Brain microvascular endothelial cell (primary cell): ENCODE data around the gene DHCR7.

Experiments
- DNase-seq: peaks from one replicate; pipeline ENCODE4 v3.0.0-alpha.2; 2020
- H3K27ac ChIP-seq: fragments of 250-450 bp; sonication (Bioruptor Pico); 2 replicates; pipeline ENCODE4 v1.5.1; 2020; ENCODE audit warnings: mild to moderate bottlenecking, moderate library complexity
- H3K27me3 ChIP-seq: fragments of 250-450 bp; sonication (Bioruptor Pico); replicated peaks from 2 replicates; pipeline ENCODE4 v1.5.1; 2020; ENCODE audit warnings: mild to moderate bottlenecking
- H3K36me3 ChIP-seq: fragments of 250-450 bp; sonication (Bioruptor Pico); replicated peaks from 2 replicates; pipeline ENCODE4 v1.5.1; 2020; ENCODE audit warnings: mild to moderate bottlenecking
- H3K4me3 ChIP-seq: 2 replicates; pipeline ENCODE4 v1.5.1; 2011; ENCODE audit warnings: low read depth, mild to moderate bottlenecking, control low read depth, low read length, moderate library complexity
- CTCF ChIP-seq: IDR thresholded peaks from 2 replicates; pipeline ENCODE4 v1.5.1; 2011; ENCODE audit warnings: low read depth, mild to moderate bottlenecking, moderate library complexity, low read length, control low read depth, inconsistent platforms; ENCODE audit errors: missing control alignments
- in situ Hi-C: cut with HindIII; loops from 2 replicates; pipeline ENCODE4 v1.10.0; 2017; ENCODE audit warnings: low sequenced_read_pairs, low pct_ligation_motif_present

Gene DHCR7

GRCh38 chr11:71463331-71464211 is 15.4 kb upstream of the DHCR7 start:
- Histone ChIP-seq H3K27me3 (no peaks in the 10 kb centered on the region), H3K27ac (no peak overlapping the region), H3K4me3 (no peak overlapping the region), H3K36me3 (peaks cover 15% of the 10 kb centered on the region)
- in situ Hi-C loops, result no loop called here
- TF ChIP-seq CTCF, result no peak
- DNase-seq, result no peak

DNA sequence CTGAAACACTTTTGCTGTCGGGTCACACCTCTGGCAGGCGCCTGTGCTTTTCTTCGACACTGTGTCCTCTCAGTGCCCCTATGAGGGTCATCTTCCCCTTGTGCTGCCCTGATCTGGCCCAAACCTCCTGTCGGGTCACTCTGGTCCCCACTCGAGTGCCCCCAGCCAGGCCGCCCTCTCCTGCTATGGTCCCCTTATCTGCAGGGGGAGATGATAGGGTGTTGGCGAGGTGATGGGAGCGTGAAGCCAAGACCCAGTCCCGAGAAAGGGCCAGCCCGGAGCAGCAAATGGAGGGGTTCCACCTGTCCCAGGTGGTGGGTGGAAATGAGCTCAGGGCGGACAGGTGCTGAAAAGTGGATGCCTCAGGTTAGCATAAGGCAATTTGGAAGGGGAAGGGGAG is 14.5 kb upstream of the DHCR7 start:
- Histone ChIP-seq H3K27me3 (no peaks in the 10 kb centered on the region), H3K4me3 (no peak overlapping the region), H3K36me3 (peaks cover 22% of the 10 kb centered on the region), H3K27ac (no peak overlapping the region)
- TF ChIP-seq CTCF, result no peak
- no peak for DNase-seq
- in situ Hi-C loops, result no loop called here

DNA sequence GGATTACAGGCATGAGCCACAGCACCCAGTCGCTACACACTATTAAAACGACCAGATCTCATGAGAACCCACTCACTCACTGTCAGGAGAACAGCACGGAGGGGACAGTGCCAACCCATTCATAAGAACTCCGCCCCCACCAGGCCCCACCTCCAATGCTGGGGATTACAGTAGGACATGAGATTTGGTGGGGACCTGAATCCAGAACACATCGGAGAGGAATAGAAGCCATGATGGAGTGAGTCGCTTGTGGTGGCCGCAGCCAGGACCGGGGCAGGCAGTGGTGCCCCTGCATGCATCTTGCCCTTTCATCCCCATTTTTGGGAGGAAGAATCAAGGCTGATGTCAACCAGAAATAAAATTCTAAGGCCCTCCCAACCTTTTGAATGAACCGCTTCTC is 13.5 kb upstream of the DHCR7 start:
- Histone ChIP-seq H3K36me3 (peaks cover 22% of the 10 kb centered on the region), H3K27ac (no peak overlapping the region), H3K4me3 (no peak overlapping the region), H3K27me3 (no peaks in the 10 kb centered on the region)
- no peak for DNase-seq
- no peak for TF ChIP-seq CTCF
- in situ Hi-C loops, result no loop called here

- Histone ChIP-seq H3K4me3 (no peak overlapping the region), H3K27ac (no peak overlapping the region), H3K27me3 (no peaks in the 10 kb centered on the region), H3K36me3 (peaks cover 27% of the 10 kb centered on the region)
- DNase-seq, result no peak
- no peak for TF ChIP-seq CTCF
- in situ Hi-C loops, result no loop called here
These were observed 11.7 kb upstream of the DHCR7 start for GRCh38 chr11:71459767-71460320.

DNA sequence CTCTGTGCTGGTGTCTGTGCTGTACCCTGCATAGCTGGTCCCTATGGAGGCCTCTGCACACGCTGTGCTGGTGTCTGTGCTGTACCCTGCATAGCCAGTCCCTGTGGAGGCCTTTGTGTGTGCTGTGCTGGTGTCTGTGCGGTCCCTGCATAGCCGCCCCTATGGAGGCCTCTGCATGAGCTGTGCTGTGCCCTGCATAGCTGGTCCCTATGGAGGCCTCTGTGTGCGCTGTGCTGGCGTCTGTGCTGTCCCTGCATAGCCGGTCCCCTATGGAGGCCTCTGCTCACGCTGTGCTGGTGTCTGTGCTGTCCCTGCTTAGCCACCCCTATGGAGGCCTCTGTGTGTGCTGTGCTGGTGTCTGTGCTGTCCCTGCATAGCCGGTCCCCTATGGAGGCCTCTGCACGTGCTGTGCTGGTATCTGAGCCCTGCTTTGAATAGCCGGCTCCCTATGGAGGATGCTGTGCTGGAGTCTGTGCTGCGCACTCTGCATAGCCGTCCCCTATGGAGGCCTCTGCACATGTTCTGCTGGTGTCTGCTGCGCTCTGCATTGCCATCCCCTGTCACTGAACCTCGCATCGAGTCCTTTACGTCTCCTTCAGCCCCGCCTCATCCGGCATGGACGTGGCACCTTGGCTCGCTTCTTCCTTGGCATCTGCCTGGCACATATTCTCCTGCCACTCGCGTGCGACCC is 11.0 kb upstream of the DHCR7 start:
- TF ChIP-seq CTCF, result no peak
- H3K36me3 ChIP-seq, result peaks cover 27% of the 10 kb centered on the region
- in situ Hi-C loops, result no loop called here

More for the DNA sequence above, 11.0 kb upstream of the DHCR7 start:
- DNase-seq, result no peak
- Histone ChIP-seq H3K4me3 (no peak overlapping the region), H3K27ac (no peak overlapping the region), H3K27me3 (no peaks in the 10 kb centered on the region)
